Measurements from ENCODE around the gene RNFT1. TPM values are rescaled to one million over a fixed set of nuclear protein-coding genes. Genes with fewer than 3 reads are reported as not detected.
A peak's percentile ranks its signal among the peaks of the same experiment; 100 is the strongest.
"Not testable (repeated sequence)": the region's sequence is repeated elsewhere in the genome, so short reads cannot be mapped to it uniquely, and the experiment has no call there.

RNFT1 gene
- total and polyA plus RNA-seq, 4 donors, result 22.6 to 25.1 (median 23.7) TPM

DNA sequence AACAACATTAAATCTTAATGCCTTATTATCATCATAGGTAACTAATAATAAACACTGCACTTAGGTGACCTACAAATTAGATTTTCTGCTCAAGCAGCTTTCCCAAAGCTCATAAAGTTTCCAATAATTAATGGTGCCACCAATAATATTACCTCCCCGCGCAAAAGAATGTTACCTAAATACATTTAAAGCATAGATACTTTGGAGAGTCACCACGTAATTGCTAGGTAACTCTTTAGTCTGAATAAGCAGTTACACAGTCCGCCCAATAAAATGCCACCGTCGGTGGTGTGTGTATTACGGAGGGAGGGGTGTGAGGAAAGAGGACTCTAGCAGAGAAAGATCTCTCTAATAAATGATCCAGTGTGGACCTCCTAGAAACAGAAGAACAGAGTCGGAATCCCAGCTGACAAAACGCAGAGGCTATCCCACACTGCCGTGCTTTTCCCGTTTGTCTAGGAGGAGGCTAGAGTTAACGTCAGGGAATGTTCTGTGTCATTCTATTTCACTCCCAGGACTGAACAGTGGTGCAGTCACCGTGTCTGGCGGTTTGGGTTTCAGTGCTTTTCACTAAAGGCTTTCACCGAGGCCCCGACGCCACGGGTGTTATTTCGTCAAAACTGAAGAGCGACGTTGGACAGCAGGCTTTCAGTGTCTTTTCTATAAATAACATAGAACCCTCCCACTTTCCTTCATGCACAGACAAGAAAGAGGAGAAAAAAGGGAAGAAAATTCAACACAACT lies 630 bp downstream of the RNFT1 start:
- Histone ChIP-seq H3K9me3 (ENCODE audit: control insufficient read depth in 4 of 4, insufficient read depth in 3 of 4, low read length in 3 of 4) (no peaks in the 10 kb centered on the region), H3K27me3 (ENCODE audit: control insufficient read depth in 3 of 3, insufficient read depth in 3 of 3, low read length in 2 of 3) (no peaks in the 10 kb centered on the region), H3K4me1 (ENCODE audit: control insufficient read depth in 5 of 5, insufficient read depth in 5 of 5, low read length in 5 of 5) (peaks cover 0 to 14% (median 8%) of the 10 kb centered on the region in 5 donors), H3K4me3 (peak overlapping the region; percentile 62), H3K36me3 (ENCODE audit: control insufficient read depth in 4 of 4, insufficient read depth in 4 of 4, low read length in 4 of 4) (peaks cover 0 to 11% (median 1%) of the 10 kb centered on the region in 4 donors), H3K9ac (ENCODE audit: insufficient read depth in 1 of 2, low read length in 2 of 2) (peak overlapping the region; percentile 70 to 90), H3K27ac (ENCODE audit: low read depth in 1 of 2, low read length in 1 of 2) (peak overlapping the region; percentile 89 to 95)
- WGBS, 2 donors, result 3 to 4% methylated on average over 21 of the region's 21 CpGs
- peak; percentile 58 to 79 (median 67) for DNase-seq
- TF ChIP-seq, protein P1, sequence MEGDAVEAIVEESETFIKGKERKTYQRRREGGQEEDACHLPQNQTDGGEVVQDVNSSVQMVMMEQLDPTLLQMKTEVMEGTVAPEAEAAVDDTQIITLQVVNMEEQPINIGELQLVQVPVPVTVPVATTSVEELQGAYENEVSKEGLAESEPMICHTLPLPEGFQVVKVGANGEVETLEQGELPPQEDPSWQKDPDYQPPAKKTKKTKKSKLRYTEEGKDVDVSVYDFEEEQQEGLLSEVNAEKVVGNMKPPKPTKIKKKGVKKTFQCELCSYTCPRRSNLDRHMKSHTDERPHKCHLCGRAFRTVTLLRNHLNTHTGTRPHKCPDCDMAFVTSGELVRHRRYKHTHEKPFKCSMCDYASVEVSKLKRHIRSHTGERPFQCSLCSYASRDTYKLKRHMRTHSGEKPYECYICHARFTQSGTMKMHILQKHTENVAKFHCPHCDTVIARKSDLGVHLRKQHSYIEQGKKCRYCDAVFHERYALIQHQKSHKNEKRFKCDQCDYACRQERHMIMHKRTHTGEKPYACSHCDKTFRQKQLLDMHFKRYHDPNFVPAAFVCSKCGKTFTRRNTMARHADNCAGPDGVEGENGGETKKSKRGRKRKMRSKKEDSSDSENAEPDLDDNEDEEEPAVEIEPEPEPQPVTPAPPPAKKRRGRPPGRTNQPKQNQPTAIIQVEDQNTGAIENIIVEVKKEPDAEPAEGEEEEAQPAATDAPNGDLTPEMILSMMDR (IDR thresholded peaks at IDR 0.05; ENCODE audit: control extremely low read depth, extremely low read depth), result no peak
- peak; percentile 10 for ATAC-seq (ENCODE audit: insufficient read depth, low FRiP score)

DNA sequence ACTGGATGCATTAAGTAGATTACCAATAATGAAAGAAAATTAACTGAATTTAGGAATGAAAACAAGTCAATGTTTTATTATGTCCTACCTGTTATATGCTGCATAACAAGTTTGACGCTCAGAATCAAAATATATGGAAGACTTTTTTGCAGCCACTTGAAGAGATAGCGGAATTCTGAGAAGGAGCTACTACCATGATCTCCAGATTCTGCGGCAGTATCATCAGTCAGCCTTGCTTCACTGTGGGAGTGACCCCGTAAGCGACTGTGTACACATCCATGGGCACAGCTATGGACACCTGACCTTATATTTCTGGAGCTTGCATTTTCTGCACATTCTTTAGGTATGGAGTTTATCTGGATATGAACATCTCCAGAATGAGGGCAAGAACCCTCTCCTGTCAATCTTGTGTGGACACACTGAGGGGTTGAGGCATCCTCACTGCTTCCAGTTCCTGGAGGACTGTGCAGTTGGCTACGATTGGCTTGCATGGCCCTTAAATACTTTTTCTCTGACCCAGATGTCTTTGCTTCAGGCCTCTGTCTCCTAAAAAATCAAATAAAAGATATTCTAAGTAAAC lies 1.7 kb downstream of the RNFT1 start:
- TF ChIP-seq, protein P1 (IDR thresholded peaks at IDR 0.05; ENCODE audit: control extremely low read depth, extremely low read depth), result no peak
- DNase-seq, result no peak
- no peaks in the 10 kb centered on the region for H3K27me3 ChIP-seq (ENCODE audit: control insufficient read depth in 3 of 3, insufficient read depth in 3 of 3, low read length in 2 of 3)
- no peak overlapping the region for H3K4me3 ChIP-seq
- no peak overlapping the region for H3K27ac ChIP-seq (ENCODE audit: low read depth in 1 of 2, low read length in 1 of 2)
- ATAC-seq (ENCODE audit: insufficient read depth, low FRiP score), result no peak
- H3K4me1 ChIP-seq (ENCODE audit: control insufficient read depth in 5 of 5, insufficient read depth in 5 of 5, low read length in 5 of 5), result peaks cover 0 to 14% (median 8%) of the 10 kb centered on the region in 5 donors
- no peak overlapping the region for H3K9ac ChIP-seq (ENCODE audit: insufficient read depth in 1 of 2, low read length in 2 of 2)
- H3K36me3 ChIP-seq (ENCODE audit: control insufficient read depth in 4 of 4, insufficient read depth in 4 of 4, low read length in 4 of 4), result peaks cover 0 to 14% (median 1%) of the 10 kb centered on the region in 4 donors
- H3K9me3 ChIP-seq (ENCODE audit: control insufficient read depth in 4 of 4, insufficient read depth in 3 of 4, low read length in 3 of 4), result no peaks in the 10 kb centered on the region
- WGBS, 2 donors, result 91 to 94% methylated on average over 6 of the region's 6 CpGs

DNA sequence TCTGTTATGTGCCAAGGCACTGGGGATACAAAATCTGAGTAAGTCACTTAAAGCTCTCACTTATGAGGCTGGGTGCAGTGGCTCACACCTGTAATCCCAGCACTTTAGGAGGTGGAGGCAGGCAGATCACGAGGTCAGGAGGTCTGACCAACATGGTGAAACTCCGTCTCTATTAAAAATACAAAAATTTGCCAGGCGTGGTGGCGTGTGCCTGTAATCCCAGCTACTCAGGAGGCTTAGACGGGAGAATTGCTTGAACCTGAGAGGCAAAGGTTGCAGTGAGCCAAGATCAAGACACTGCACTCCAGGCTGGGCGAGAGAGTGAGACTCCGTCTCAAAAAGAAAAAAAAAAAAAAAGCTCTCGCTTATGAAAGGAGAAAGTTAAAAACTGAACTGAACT lies 5.0 kb downstream of the RNFT1 start:
- not testable (repeated sequence) for H3K27ac ChIP-seq (ENCODE audit: low read depth in 1 of 2, low read length in 1 of 2); H3K27me3 ChIP-seq (ENCODE audit: control insufficient read depth in 3 of 3, insufficient read depth in 3 of 3, low read length in 2 of 3); ATAC-seq (ENCODE audit: insufficient read depth, low FRiP score); H3K9me3 ChIP-seq (ENCODE audit: control insufficient read depth in 4 of 4, insufficient read depth in 3 of 4, low read length in 3 of 4); DNase-seq; H3K4me3 ChIP-seq; H3K9ac ChIP-seq (ENCODE audit: insufficient read depth in 1 of 2, low read length in 2 of 2)
- Histone ChIP-seq H3K4me1 (ENCODE audit: control insufficient read depth in 5 of 5, insufficient read depth in 5 of 5, low read length in 5 of 5) (peaks cover 0 to 12% (median 7%) of the 10 kb centered on the region in 5 donors), H3K36me3 (ENCODE audit: control insufficient read depth in 4 of 4, insufficient read depth in 4 of 4, low read length in 4 of 4) (peaks cover 0 to 25% (median 3%) of the 10 kb centered on the region in 4 donors)
- WGBS, 2 donors, result 92 to 98% methylated on average over 8 of the region's 8 CpGs

DNA sequence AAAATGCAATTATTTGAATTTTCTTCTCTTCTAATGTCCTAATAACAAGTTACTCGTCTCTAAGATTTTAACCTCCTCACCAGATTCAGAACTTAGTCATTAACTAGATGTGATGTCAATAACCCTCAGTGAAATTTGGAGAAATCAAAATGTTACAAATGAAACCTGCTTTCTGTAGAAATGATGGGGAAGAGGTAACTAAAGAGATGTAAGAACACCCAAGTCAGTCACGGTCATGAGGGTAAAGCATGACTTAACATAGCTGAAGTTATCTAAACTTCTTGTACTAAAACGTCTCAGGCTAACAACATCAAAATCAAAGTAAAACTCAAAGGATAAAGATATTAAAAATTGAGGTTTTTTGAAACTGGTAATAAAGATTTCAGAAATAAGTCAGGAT lies 9.7 kb downstream of the RNFT1 start:
- H3K36me3 ChIP-seq (ENCODE audit: control insufficient read depth in 4 of 4, insufficient read depth in 4 of 4, low read length in 4 of 4), result peaks cover 0 to 29% (median 7%) of the 10 kb centered on the region in 4 donors
- H3K4me1 ChIP-seq (ENCODE audit: control insufficient read depth in 5 of 5, insufficient read depth in 5 of 5, low read length in 5 of 5), result no peaks in the 10 kb centered on the region
- H3K9ac ChIP-seq (ENCODE audit: insufficient read depth in 1 of 2, low read length in 2 of 2), result no peak overlapping the region
- H3K27me3 ChIP-seq (ENCODE audit: control insufficient read depth in 3 of 3, insufficient read depth in 3 of 3, low read length in 2 of 3), result no peaks in the 10 kb centered on the region
- ATAC-seq (ENCODE audit: insufficient read depth, low FRiP score), result no peak
- 90 to 93% methylated on average over 3 of the region's 3 CpGs for WGBS, 2 donors
- no peak for DNase-seq
- TF ChIP-seq, protein P1 (IDR thresholded peaks at IDR 0.05; ENCODE audit: control extremely low read depth, extremely low read depth), result no peak
- no peak overlapping the region for H3K4me3 ChIP-seq
- no peak overlapping the region for H3K27ac ChIP-seq (ENCODE audit: low read depth in 1 of 2, low read length in 1 of 2)
- H3K9me3 ChIP-seq (ENCODE audit: control insufficient read depth in 4 of 4, insufficient read depth in 3 of 4, low read length in 3 of 4), result no peaks in the 10 kb centered on the region

Measured in lung (tissue), 12 donors.